Measurements from ENCODE around the gene CEP126.

DNA sequence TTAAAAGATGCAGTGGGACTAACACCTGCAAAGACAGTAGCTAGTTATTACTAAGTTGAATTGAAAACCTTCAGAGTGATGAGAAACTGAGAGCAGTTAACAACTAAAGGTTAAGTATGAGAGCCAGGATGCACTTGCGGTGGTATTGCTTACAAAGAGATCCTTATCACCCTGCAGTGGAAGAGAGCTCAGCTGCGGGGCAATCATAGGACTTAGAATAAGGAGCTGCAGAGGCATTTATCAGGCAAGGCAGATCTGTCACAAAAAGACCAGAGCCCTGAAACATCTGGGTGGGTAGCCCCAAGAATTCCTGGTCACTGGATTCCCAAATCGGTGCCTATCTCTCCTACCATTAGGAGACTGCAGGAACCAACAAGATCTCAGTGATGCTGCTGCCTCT lies 98.1 kb downstream of the CEP126 start:
- TF ChIP-seq POLR2A (IDR thresholded peaks at IDR 0.05): no peak
- TF ChIP-seq, protein P1, sequence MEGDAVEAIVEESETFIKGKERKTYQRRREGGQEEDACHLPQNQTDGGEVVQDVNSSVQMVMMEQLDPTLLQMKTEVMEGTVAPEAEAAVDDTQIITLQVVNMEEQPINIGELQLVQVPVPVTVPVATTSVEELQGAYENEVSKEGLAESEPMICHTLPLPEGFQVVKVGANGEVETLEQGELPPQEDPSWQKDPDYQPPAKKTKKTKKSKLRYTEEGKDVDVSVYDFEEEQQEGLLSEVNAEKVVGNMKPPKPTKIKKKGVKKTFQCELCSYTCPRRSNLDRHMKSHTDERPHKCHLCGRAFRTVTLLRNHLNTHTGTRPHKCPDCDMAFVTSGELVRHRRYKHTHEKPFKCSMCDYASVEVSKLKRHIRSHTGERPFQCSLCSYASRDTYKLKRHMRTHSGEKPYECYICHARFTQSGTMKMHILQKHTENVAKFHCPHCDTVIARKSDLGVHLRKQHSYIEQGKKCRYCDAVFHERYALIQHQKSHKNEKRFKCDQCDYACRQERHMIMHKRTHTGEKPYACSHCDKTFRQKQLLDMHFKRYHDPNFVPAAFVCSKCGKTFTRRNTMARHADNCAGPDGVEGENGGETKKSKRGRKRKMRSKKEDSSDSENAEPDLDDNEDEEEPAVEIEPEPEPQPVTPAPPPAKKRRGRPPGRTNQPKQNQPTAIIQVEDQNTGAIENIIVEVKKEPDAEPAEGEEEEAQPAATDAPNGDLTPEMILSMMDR (IDR thresholded peaks at IDR 0.05): no peak

Measured in uterus (tissue), 2 donors.